HG03439 (cell line): Measurements from ENCODE around the gene KRTAP4-7.
"Not testable (repeated sequence)": the region's sequence is repeated elsewhere in the genome, so short reads cannot be mapped to it uniquely, and the experiment has no call there.

Source experiments
- ATAC-seq: cut with Tn5 transposase; IDR thresholded peaks from one replicate; pipeline ENCODE4 v1.9.1; 2021; ENCODE audit warnings: mild to moderate bottlenecking, moderate library complexity; ENCODE audit not compliant: unreplicated experiment

Gene KRTAP4-7

GRCh38 chr17:41084100-41084856, at the start of gene KRTAP4-7:
KRTAP4-7 (plus strand) TSS chr17:41084150; CDS start chr17:41084207, 57 bp downstream.
- ATAC-seq: not testable (repeated sequence)

DNA sequence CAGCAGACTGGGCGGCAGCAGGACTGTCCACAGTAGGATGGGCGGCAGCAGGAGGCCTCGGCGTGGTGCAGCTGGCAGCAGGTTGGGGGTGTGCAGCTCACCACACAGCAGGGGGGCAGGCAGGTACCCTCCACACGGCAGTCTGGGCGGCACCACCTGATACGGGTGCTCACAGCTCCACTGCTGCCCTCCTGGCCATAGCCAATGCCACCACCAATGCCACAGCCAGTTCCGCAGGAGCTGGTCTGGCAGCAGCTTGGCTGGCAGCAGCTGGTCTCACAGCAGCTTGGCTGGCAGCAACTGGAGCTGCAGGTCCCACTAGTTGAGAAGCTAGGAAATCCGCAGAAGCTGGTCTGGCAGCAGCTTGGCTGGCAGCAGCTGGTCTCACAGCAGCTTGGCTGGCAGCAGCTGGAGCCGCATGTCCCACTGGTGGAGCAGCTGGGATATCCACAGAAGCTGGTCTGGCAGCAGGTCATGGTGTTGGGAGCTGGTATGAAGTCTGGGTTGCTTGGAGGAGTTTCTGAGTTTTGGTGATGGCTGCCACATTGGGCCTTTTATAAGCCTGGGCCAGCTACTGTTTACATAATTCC, 49.5 kb upstream of the KRTAP4-7 start, which contains the start of gene KRTAP1-3:
Gene KRTAP1-3, minus strand, starts transcription at position 529 of the 590 bp plus-strand sequence. Its CDS starts 53 bp downstream, at position 476.
- not testable (repeated sequence) for ATAC-seq

- ATAC-seq: no peak
Observed at GRCh38 chr17:41037853-41038350, 46.0 kb upstream of the KRTAP4-7 start.

DNA sequence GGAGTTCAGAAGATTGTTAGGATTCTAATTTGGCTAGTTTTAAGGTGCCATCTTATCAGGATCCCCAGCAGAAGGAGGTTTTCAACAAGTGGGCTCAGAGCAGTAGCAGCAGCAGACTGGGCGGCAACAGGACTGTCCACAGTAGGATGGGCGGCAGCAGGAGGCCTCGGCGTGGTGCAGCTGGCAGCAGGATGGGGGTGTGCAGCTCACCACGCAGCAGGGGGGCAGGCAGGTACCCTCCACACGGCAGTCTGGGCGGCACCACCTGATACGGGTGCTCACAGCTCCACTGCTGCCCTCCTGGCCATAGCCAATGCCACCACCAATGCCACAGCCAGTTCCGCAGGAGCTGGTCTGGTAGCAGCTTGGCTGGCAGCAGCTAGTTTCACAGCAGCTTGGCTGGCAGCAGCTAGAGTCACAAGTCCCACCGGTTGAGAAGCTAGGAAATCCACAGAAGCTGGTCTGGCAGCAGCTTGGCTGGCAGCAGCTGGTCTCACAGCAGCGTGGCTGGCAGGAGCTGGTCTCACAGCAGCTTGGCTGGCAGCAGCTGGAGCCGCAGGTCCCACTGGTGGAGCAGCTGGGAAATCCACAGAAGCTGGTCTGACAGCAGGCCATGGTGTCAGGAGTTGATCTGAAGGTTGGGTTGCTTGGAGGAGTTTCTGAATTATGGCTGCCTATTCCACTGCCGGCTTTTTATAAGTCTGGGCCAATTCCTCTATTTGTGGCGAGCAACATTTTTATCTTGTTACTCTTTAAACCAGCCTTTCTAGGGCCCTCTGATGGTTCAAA, 43.0 kb upstream of the KRTAP4-7 start, which contains the start of gene KRTAP1-1:
Gene KRTAP1-1, minus strand, starts transcription at position 668 of the 789 bp plus-strand sequence. Its CDS starts 53 bp downstream, at position 615.
- not testable (repeated sequence) for ATAC-seq

DNA sequence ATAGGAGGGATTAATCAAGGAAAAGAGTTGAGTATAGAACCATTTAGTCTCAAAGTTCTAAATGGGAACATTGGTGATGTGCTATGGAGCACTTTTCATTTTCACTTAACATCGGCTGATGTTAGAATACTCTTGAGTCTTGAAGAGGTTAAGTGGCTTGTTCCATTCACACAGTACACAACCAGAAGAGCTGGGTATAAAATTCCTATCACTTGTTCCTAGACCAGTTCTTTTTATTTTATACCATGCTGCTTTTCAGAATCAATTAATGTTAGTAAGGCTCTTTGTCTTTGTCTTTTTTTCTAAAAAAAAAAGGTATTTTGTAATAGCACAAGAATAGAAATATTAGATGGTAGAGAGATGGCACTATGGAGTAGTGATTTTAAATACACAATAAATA, 41.0 kb upstream of the KRTAP4-7 start:
- no peak for ATAC-seq

- not testable (repeated sequence) for ATAC-seq
Observed at GRCh38 chr17:41046735-41047465, 37.0 kb upstream of the KRTAP4-7 start, which contains the start of gene KRTAP2-1. KRTAP2-1 (minus strand) TSS chr17:41047316; CDS start chr17:41047267, 49 bp downstream.

- no peak for ATAC-seq
Observed at GRCh38 chr17:41048441-41048840, 35.5 kb upstream of the KRTAP4-7 start.

- ATAC-seq: no peak
Observed at GRCh38 chr17:41049110-41049509, 34.8 kb upstream of the KRTAP4-7 start.

GRCh38 chr17:41052566-41052965, 31.4 kb upstream of the KRTAP4-7 start:
- ATAC-seq: no peak

DNA sequence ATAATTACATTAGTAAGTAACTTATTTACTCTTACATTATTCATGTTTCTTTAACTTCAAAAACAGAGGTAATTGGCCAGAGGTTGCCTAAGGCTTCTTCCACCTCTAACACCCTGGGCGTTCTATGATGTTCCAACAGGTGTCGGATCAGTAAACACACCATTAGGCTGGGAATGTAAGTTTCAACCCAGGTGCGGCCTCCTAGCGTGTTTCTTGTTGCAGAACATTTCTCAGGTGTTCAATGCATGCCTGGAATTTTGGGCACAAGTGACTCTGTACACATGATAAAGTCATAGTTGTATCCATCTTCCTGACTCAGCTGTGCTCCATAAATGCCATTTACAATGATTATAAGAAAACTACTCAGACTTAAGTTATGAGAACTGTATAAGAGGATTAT, 29.9 kb upstream of the KRTAP4-7 start:
- ATAC-seq: no peak

GRCh38 chr17:41054556-41054955, 29.4 kb upstream of the KRTAP4-7 start:
- ATAC-seq: not testable (repeated sequence)

DNA sequence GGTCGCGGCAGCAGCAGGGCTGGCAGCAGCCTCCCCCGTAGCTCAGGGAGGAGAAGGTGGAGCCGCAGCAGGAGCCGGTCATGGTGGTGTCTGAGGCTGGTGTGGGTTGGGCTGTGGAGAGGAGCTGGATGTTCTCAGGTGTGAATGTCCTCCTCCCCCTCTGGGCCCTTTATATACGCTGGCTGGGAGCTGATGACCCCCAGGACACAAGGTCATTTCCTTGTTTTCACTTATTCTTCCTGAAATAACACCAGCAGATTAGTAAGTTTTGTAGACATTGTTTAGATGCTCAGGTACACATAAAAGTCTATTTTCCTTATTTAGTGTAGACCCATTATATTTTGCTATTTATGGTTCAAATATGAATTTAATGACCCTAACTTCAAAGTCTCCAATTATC, 28.8 kb upstream of the KRTAP4-7 start, which contains the start of gene KRTAP2-2:
Gene KRTAP2-2, minus strand, starts transcription at position 101 of the 400 bp plus-strand sequence. Its CDS starts 19 bp downstream, at position 82.
- ATAC-seq: not testable (repeated sequence)

DNA sequence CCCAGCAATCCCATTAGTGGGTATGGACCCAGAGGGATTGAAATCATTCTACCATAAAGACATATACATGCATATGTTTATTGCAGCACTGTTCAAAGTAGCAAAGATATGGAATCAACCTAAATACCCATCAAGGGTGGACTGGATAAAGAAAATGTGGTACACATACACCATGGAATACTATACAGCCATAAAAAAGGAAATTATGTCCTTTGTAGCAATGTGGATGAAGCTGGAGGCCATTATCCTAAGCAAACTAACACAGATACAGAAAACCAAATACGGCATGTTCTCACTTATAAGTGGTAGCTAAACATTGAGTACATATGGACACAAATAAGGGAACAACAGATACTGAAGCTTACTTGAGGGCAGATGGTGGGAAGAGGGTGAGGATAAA, 26.4 kb upstream of the KRTAP4-7 start:
- ATAC-seq: no peak

GRCh38 chr17:41058741-41059140, 25.2 kb upstream of the KRTAP4-7 start:
- no peak for ATAC-seq

- ATAC-seq: not testable (repeated sequence)
Observed at GRCh38 chr17:41059276-41060051, 24.5 kb upstream of the KRTAP4-7 start.

DNA sequence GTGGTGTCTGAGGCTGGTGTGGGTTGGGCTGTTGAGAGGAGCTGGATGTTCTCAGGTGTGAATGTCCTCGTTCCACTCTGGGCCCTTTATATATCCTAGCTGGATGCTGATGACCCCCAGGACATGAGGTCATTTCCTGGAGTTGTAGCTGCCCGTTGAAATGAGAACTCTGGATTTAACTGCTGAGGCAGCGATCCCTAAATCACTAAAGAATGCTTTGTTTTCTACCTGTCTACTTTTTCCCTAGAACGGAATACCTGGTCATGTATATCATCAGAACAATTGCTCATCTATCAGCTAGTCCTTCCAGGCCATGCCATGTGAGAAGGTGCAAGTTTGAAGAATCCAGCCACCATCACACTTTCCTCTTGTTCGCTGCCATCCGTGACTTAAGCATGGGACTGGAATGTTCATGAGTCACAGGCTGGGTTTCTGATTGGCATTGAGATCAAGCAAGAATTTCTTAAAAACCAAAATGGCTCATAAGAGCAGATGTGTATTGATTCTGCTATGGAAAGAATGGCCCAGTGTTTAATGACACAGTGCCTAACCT, 23.8 kb upstream of the KRTAP4-7 start, which contains the start of gene KRTAP2-3:
Gene KRTAP2-3, minus strand, starts transcription at position 63 of the 553 bp plus-strand sequence. CDS start 64 bp downstream, outside the sequence.
- ATAC-seq: no peak

GRCh38 chr17:41061964-41062363, 22.0 kb upstream of the KRTAP4-7 start:
- no peak for ATAC-seq

DNA sequence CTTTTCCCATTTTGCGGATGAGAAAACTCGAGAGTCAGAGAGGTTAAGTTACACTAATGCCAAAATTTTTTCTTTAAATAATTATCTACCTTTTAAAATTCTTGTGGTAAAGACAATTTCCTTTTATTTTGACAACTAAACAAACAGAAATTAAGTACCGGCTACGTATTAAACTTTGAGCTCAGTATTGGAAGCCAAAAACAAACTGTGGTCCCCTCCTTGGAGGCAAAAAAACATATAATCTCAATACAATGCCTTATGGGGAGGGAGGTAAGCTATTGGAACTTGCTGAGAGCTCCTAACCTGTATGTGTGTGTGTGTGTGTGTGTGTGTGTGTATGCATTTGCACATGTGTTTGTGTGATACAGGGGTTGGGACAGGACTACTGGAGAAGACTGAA, 20.5 kb upstream of the KRTAP4-7 start:
- ATAC-seq: no peak

DNA sequence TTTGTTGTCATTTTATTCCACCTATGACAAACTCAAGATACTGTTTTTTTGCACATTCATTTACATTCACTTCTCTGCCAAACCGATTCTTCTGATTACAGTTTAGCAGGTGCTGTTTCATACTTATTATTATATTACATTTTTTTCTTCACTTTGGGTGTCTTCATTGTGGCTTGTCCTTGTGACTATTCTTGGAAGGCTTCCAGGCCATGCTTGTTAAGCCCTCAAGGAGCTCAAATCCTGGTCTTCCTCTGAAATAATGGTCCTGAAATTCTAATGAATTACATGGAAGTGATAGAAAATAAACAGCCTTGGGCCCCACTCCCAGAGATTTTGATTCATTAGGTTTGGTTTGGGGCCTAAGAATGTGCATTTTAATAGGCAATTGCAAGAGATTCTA, 19.6 kb upstream of the KRTAP4-7 start:
- no peak for ATAC-seq
